SU-DHL-6 (cell line): ENCODE results near the gene ANP32A.

Experiments
- H2AFZ ChIP-seq: fragments of 200-600 bp; sonication (generic); 2 replicates; pipeline ENCODE4 v1.6.1; 2014; ENCODE audit warnings: low read depth, mild to moderate bottlenecking, moderate library complexity, mixed read lengths, antibody characterized with exemption, low read length; ENCODE audit not compliant: severe bottlenecking
- H3F3A ChIP-seq: fragments of 200-600 bp; shearing (Covaris generic); 2 replicates; pipeline ENCODE4 v1.6.0; 2016; ENCODE audit warnings: antibody characterized with exemption, mild to moderate bottlenecking; ENCODE audit not compliant: insufficient read depth
- H3K27ac ChIP-seq: fragments of 200-600 bp; sonication (generic); 2 replicates; pipeline ENCODE4 v1.5.1; 2016; ENCODE audit warnings: low read depth, mild to moderate bottlenecking, low read length, moderate library complexity, mixed read lengths
- H3K27me3 ChIP-seq: fragments of 200-600 bp; sonication (generic), shearing (Covaris generic); 2 replicates; pipeline ENCODE4 v1.6.0; 2014; ENCODE audit warnings: mild to moderate bottlenecking, low read length
- H3K36me3 ChIP-seq: fragments of 200-600 bp; sonication (generic); 2 replicates; pipeline ENCODE4 v1.6.1; 2014; ENCODE audit warnings: mild to moderate bottlenecking, low read length, mixed read lengths
- H3K4me2 ChIP-seq: fragments of 300-600, 200-600 bp; shearing (Covaris generic), sonication (generic); 2 replicates; pipeline ENCODE4 v1.6.0; 2014; ENCODE audit warnings: low read length, low read depth, mild to moderate bottlenecking; ENCODE audit not compliant: poor library complexity, severe bottlenecking
- H3K4me3 ChIP-seq: fragments of 200-600 bp; sonication (generic); 2 replicates; pipeline ENCODE4 v1.5.1; 2014; ENCODE audit warnings: antibody characterized with exemption, low read length, mild to moderate bottlenecking, mixed read lengths; ENCODE audit not compliant: insufficient read depth, poor library complexity, severe bottlenecking
- H3K79me2 ChIP-seq: fragments of 200-600 bp; sonication (generic); 2 replicates; pipeline ENCODE4 v1.6.1; 2014; ENCODE audit warnings: mild to moderate bottlenecking, low read length, moderate library complexity; ENCODE audit not compliant: insufficient read depth
- H3K9ac ChIP-seq: fragments of 200-600 bp; sonication (generic); 2 replicates; pipeline ENCODE4 v1.7.0; 2014; ENCODE audit warnings: mild to moderate bottlenecking, low read length
- H3K9me2 ChIP-seq: fragments of 200-600 bp; sonication (generic); replicated peaks from 2 replicates; pipeline ENCODE4 v1.6.1; 2014; ENCODE audit warnings: low read length; ENCODE audit not compliant: insufficient read depth
- H3K9me3 ChIP-seq: fragments of 200-600 bp; sonication (generic); 2 replicates; pipeline ENCODE4 v1.6.1; 2014; ENCODE audit warnings: low read length, mixed read lengths; ENCODE audit not compliant: insufficient read depth
- H4K20me1 ChIP-seq: fragments of 200-600 bp; sonication (generic); 2 replicates; pipeline ENCODE4 v1.6.1; 2014; ENCODE audit warnings: low read depth, mild to moderate bottlenecking, antibody characterized with exemption, low read length, moderate library complexity, mixed read lengths
- EZH2phosphoT487 ChIP-seq: fragments of 200-600 bp; sonication (generic), shearing (Covaris generic); conservative IDR thresholded peaks from 2 replicates; pipeline ENCODE4 v1.6.1; 2018; ENCODE audit warnings: mild to moderate bottlenecking, antibody characterized with exemption, low read length, moderate library complexity, mixed read lengths
- TF ChIP-seq, protein P1 (sequence below): fragments of 200-600 bp; sonication (generic); IDR thresholded peaks from one replicate; pipeline ENCODE4 v1.5.1; 2017; ENCODE audit warnings: antibody characterized with exemption, mild to moderate bottlenecking, low read length, moderate library complexity; ENCODE audit not compliant: insufficient read depth, poor library complexity, severe bottlenecking

The ANP32A gene

DNA sequence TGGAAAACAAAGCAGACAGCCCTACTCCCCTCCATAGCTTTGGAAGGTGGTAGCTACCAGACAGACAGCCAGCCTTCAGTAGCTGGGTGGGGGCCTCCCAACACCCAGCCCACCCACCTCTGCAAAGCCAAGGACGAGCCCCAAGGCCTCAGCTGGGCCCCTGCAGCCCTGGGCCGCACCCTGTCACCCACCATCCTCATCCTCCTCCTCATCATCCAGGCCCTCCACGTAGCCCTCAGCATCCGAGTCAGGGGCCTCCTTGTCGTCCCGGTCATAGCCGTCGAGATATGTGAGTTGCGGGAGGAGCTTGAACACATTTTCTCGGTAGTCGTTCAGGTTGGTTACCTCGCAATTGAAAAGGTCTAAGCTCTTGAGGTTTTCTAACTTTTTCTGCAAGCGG is 36.5 kb downstream of the ANP32A start:
- no peak overlapping the region for H2AFZ ChIP-seq
- H4K20me1 ChIP-seq, result peaks cover 11% of the 10 kb centered on the region; the same call in 1 of the 2 replicates

GRCh38 chr15:68783226-68784058 is 37.3 kb downstream of the ANP32A start:
- no peaks in the 10 kb centered on the region for H3K9me2 ChIP-seq
- no peaks in the 10 kb centered on the region for H3K27me3 ChIP-seq
- H3K4me2 ChIP-seq, result no peak overlapping the region
- no peak overlapping the region for H3K4me3 ChIP-seq
- H3K36me3 ChIP-seq, result peaks cover 24% of the 10 kb centered on the region; the same call in 1 of the 2 replicates
- H3K9me3 ChIP-seq, result no peaks in the 10 kb centered on the region
- TF ChIP-seq, protein P1, sequence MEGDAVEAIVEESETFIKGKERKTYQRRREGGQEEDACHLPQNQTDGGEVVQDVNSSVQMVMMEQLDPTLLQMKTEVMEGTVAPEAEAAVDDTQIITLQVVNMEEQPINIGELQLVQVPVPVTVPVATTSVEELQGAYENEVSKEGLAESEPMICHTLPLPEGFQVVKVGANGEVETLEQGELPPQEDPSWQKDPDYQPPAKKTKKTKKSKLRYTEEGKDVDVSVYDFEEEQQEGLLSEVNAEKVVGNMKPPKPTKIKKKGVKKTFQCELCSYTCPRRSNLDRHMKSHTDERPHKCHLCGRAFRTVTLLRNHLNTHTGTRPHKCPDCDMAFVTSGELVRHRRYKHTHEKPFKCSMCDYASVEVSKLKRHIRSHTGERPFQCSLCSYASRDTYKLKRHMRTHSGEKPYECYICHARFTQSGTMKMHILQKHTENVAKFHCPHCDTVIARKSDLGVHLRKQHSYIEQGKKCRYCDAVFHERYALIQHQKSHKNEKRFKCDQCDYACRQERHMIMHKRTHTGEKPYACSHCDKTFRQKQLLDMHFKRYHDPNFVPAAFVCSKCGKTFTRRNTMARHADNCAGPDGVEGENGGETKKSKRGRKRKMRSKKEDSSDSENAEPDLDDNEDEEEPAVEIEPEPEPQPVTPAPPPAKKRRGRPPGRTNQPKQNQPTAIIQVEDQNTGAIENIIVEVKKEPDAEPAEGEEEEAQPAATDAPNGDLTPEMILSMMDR, result peak; percentile 72
- no peak for TF ChIP-seq EZH2phosphoT487
- no peak overlapping the region for H3K27ac ChIP-seq
- H4K20me1 ChIP-seq, result peaks cover 7% of the 10 kb centered on the region; the same call in 1 of the 2 replicates
- no peak overlapping the region for H2AFZ ChIP-seq
- no peak overlapping the region for H3K9ac ChIP-seq
- peaks cover 12% of the 10 kb centered on the region; the same call in 1 of the 2 replicates for H3F3A ChIP-seq
- peaks cover 4% of the 10 kb centered on the region; the same call in 1 of the 2 replicates for H3K79me2 ChIP-seq

More for the DNA sequence above, 36.5 kb downstream of the ANP32A start:
- H3K4me2 ChIP-seq, result no peak overlapping the region
- peaks cover 12% of the 10 kb centered on the region for H3K79me2 ChIP-seq
- H3K4me3 ChIP-seq, result no peak overlapping the region
- no peaks in the 10 kb centered on the region for H3K27me3 ChIP-seq
- peaks cover 18% of the 10 kb centered on the region; the same call in 1 of the 2 replicates for H3K36me3 ChIP-seq
- TF ChIP-seq EZH2phosphoT487, result no peak
- TF ChIP-seq, protein P1, result no peak
- H3K9me3 ChIP-seq, result no peaks in the 10 kb centered on the region
- H3F3A ChIP-seq, result peaks cover 4% of the 10 kb centered on the region; the same call in 1 of the 2 replicates
- no peak overlapping the region for H3K27ac ChIP-seq
- no peak overlapping the region for H3K9ac ChIP-seq
- H3K9me2 ChIP-seq, result no peaks in the 10 kb centered on the region

- Histone ChIP-seq H3K27ac (no peak overlapping the region), H2AFZ (no peak overlapping the region), H3K9me3 (no peaks in the 10 kb centered on the region), H3K4me3 (no peak overlapping the region), H3K36me3 (peaks cover 24% of the 10 kb centered on the region; the same call in 1 of the 2 replicates), H4K20me1 (peaks cover 5% of the 10 kb centered on the region; the same call in 1 of the 2 replicates), H3F3A (peaks cover 18% of the 10 kb centered on the region; the same call in 1 of the 2 replicates), H3K4me2 (no peak overlapping the region), H3K9ac (no peak overlapping the region), H3K27me3 (no peaks in the 10 kb centered on the region), H3K9me2 (no peaks in the 10 kb centered on the region), H3K79me2 (no peaks in the 10 kb centered on the region; the same call in 1 of the 2 replicates)
- no peak for TF ChIP-seq EZH2phosphoT487
- TF ChIP-seq, protein P1, result no peak
Observed at GRCh38 chr15:68782589-68783161, 38.0 kb downstream of the ANP32A start.
